ENCODE data around the gene CARMIL1.
A peak's percentile ranks its signal among the peaks of the same experiment; 100 is the strongest.

CARMIL1 gene

GRCh38 chr6:25477006-25477590, 197.9 kb downstream of the CARMIL1 start:
- no peak for TF ChIP-seq POU2F2 (IDR thresholded peaks at IDR 0.05; ENCODE audit: low read depth, low read length)
- TF ChIP-seq POLR2AphosphoS5 (IDR thresholded peaks at IDR 0.05; ENCODE audit: low read depth, low read length): no peak
- no peak for TF ChIP-seq PAX5 (IDR thresholded peaks at IDR 0.05; ENCODE audit: insufficient read depth, low read length, severe bottlenecking)
- TF ChIP-seq SPI1 (IDR thresholded peaks at IDR 0.05; ENCODE audit: low read depth, low read length): no peak
- TF ChIP-seq POLR2A (IDR thresholded peaks at IDR 0.05; ENCODE audit: low read depth, low read length): no peak
- TF ChIP-seq TAF1 (IDR thresholded peaks at IDR 0.05; ENCODE audit: low read depth, low read length): no peak
- FAIRE-seq (peak; percentile 26), DNase-seq (ENCODE audit: insufficient read length, low spot score) (no peak)

GRCh38 chr6:25478973-25479372, 199.8 kb downstream of the CARMIL1 start:
- no peak for DNase-seq (ENCODE audit: insufficient read length, low spot score)
- TF ChIP-seq POLR2AphosphoS5 (IDR thresholded peaks at IDR 0.05; ENCODE audit: low read depth, low read length) (no peak), SPI1 (IDR thresholded peaks at IDR 0.05; ENCODE audit: low read depth, low read length) (no peak)
- FAIRE-seq: no peak

GRCh38 chr6:25481267-25481666, 202.1 kb downstream of the CARMIL1 start:
- DNase-seq (ENCODE audit: insufficient read length, low spot score) (no peak), FAIRE-seq (no peak)
- TF ChIP-seq POLR2A (IDR thresholded peaks at IDR 0.05; ENCODE audit: low read depth, low read length) (no peak), SPI1 (IDR thresholded peaks at IDR 0.05; ENCODE audit: low read depth, low read length) (no peak), PAX5 (IDR thresholded peaks at IDR 0.05; ENCODE audit: insufficient read depth, low read length, severe bottlenecking) (no peak), POLR2AphosphoS5 (IDR thresholded peaks at IDR 0.05; ENCODE audit: low read depth, low read length) (no peak), TAF1 (IDR thresholded peaks at IDR 0.05; ENCODE audit: low read depth, low read length) (no peak), POU2F2 (IDR thresholded peaks at IDR 0.05; ENCODE audit: low read depth, low read length) (no peak)

GRCh38 chr6:25482996-25483395, 203.8 kb downstream of the CARMIL1 start:
- no peak for DNase-seq (ENCODE audit: insufficient read length, low spot score)
- no peak for FAIRE-seq

GRCh38 chr6:25483943-25484342, 204.8 kb downstream of the CARMIL1 start:
- FAIRE-seq: no peak
- no peak for TF ChIP-seq POLR2AphosphoS5 (IDR thresholded peaks at IDR 0.05; ENCODE audit: low read depth, low read length)
- no peak for TF ChIP-seq SPI1 (IDR thresholded peaks at IDR 0.05; ENCODE audit: low read depth, low read length)
- no peak for TF ChIP-seq POLR2A (IDR thresholded peaks at IDR 0.05; ENCODE audit: low read depth, low read length)
- no peak for TF ChIP-seq POU2F2 (IDR thresholded peaks at IDR 0.05; ENCODE audit: low read depth, low read length)
- TF ChIP-seq PAX5 (IDR thresholded peaks at IDR 0.05; ENCODE audit: insufficient read depth, low read length, severe bottlenecking): no peak
- no peak for TF ChIP-seq TAF1 (IDR thresholded peaks at IDR 0.05; ENCODE audit: low read depth, low read length)

More at GRCh38 chr6:25482996-25483395, 203.8 kb downstream of the CARMIL1 start:
- no peak for TF ChIP-seq TAF1 (IDR thresholded peaks at IDR 0.05; ENCODE audit: low read depth, low read length)
- TF ChIP-seq SPI1 (IDR thresholded peaks at IDR 0.05; ENCODE audit: low read depth, low read length): no peak
- TF ChIP-seq PAX5 (IDR thresholded peaks at IDR 0.05; ENCODE audit: insufficient read depth, low read length, severe bottlenecking): no peak
- no peak for TF ChIP-seq POLR2AphosphoS5 (IDR thresholded peaks at IDR 0.05; ENCODE audit: low read depth, low read length)
- TF ChIP-seq POLR2A (IDR thresholded peaks at IDR 0.05; ENCODE audit: low read depth, low read length): no peak
- no peak for TF ChIP-seq POU2F2 (IDR thresholded peaks at IDR 0.05; ENCODE audit: low read depth, low read length)

GRCh38 chr6:25484900-25485299, 205.7 kb downstream of the CARMIL1 start:
- no peak for DNase-seq (ENCODE audit: insufficient read length, low spot score)
- FAIRE-seq: no peak
- TF ChIP-seq TAF1 (IDR thresholded peaks at IDR 0.05; ENCODE audit: low read depth, low read length) (no peak), SPI1 (IDR thresholded peaks at IDR 0.05; ENCODE audit: low read depth, low read length) (no peak), POLR2A (IDR thresholded peaks at IDR 0.05; ENCODE audit: low read depth, low read length) (no peak), POU2F2 (IDR thresholded peaks at IDR 0.05; ENCODE audit: low read depth, low read length) (no peak), POLR2AphosphoS5 (IDR thresholded peaks at IDR 0.05; ENCODE audit: low read depth, low read length) (no peak), PAX5 (IDR thresholded peaks at IDR 0.05; ENCODE audit: insufficient read depth, low read length, severe bottlenecking) (no peak)

More at GRCh38 chr6:25483943-25484342, 204.8 kb downstream of the CARMIL1 start:
- DNase-seq (ENCODE audit: insufficient read length, low spot score): no peak

- DNase-seq (ENCODE audit: insufficient read length, low spot score) (no peak), FAIRE-seq (no peak)
These were observed 206.8 kb downstream of the CARMIL1 start for GRCh38 chr6:25485821-25486534.

GRCh38 chr6:25486550-25486949, 207.4 kb downstream of the CARMIL1 start:
- TF ChIP-seq TAF1 (IDR thresholded peaks at IDR 0.05; ENCODE audit: low read depth, low read length) (no peak), PAX5 (IDR thresholded peaks at IDR 0.05; ENCODE audit: insufficient read depth, low read length, severe bottlenecking) (no peak), POU2F2 (IDR thresholded peaks at IDR 0.05; ENCODE audit: low read depth, low read length) (no peak), POLR2AphosphoS5 (IDR thresholded peaks at IDR 0.05; ENCODE audit: low read depth, low read length) (no peak), SPI1 (IDR thresholded peaks at IDR 0.05; ENCODE audit: low read depth, low read length) (no peak), POLR2A (IDR thresholded peaks at IDR 0.05; ENCODE audit: low read depth, low read length) (no peak)
- DNase-seq (ENCODE audit: insufficient read length, low spot score) (no peak), FAIRE-seq (no peak)

More at GRCh38 chr6:25485821-25486534, 206.8 kb downstream of the CARMIL1 start:
- TF ChIP-seq PAX5 (IDR thresholded peaks at IDR 0.05; ENCODE audit: insufficient read depth, low read length, severe bottlenecking) (no peak), POLR2A (IDR thresholded peaks at IDR 0.05; ENCODE audit: low read depth, low read length) (no peak), SPI1 (IDR thresholded peaks at IDR 0.05; ENCODE audit: low read depth, low read length) (no peak), POU2F2 (IDR thresholded peaks at IDR 0.05; ENCODE audit: low read depth, low read length) (no peak), TAF1 (IDR thresholded peaks at IDR 0.05; ENCODE audit: low read depth, low read length) (no peak), POLR2AphosphoS5 (IDR thresholded peaks at IDR 0.05; ENCODE audit: low read depth, low read length) (no peak)

- FAIRE-seq (no peak), DNase-seq (ENCODE audit: insufficient read length, low spot score) (no peak)
- no peak for TF ChIP-seq PAX5 (IDR thresholded peaks at IDR 0.05; ENCODE audit: insufficient read depth, low read length, severe bottlenecking)
- no peak for TF ChIP-seq POU2F2 (IDR thresholded peaks at IDR 0.05; ENCODE audit: low read depth, low read length)
- no peak for TF ChIP-seq TAF1 (IDR thresholded peaks at IDR 0.05; ENCODE audit: low read depth, low read length)
- no peak for TF ChIP-seq SPI1 (IDR thresholded peaks at IDR 0.05; ENCODE audit: low read depth, low read length)
- TF ChIP-seq POLR2AphosphoS5 (IDR thresholded peaks at IDR 0.05; ENCODE audit: low read depth, low read length): no peak
- TF ChIP-seq POLR2A (IDR thresholded peaks at IDR 0.05; ENCODE audit: low read depth, low read length): no peak
These were observed 207.8 kb downstream of the CARMIL1 start for GRCh38 chr6:25487012-25487411.
